ENCODE data around the gene FAM228A. TPM values are rescaled to one million over a fixed set of nuclear protein-coding genes. Genes with fewer than 3 reads are reported as not detected.
A peak's percentile ranks its signal among the peaks of the same experiment; 100 is the strongest.
"Not testable (repeated sequence)": the region's sequence is repeated elsewhere in the genome, so short reads cannot be mapped to it uniquely, and the experiment has no call there.

The FAM228A gene
- total and polyA plus RNA-seq, 2 experiments from 2014 or later: 0.61 to 3.0 TPM

- DNase-seq (ENCODE audit: low read depth in 1 of 2, low spot score in 1 of 2): no peak
- no peaks in the 10 kb centered on the region for H3K36me3 ChIP-seq
Measured at GRCh38 chr2:24190503-24190902, 15.7 kb downstream of the FAM228A start.

GRCh38 chr2:24191156-24191555 is 16.3 kb downstream of the FAM228A start:
- Histone ChIP-seq H3K9me3 (ENCODE audit: low read depth) (peaks cover 5% of the 10 kb centered on the region), H3K4me3 (no peak overlapping the region), H3K27me3 (no peaks in the 10 kb centered on the region), H3K36me3 (no peaks in the 10 kb centered on the region), H3K27ac (no peak overlapping the region), H3K4me1 (ENCODE audit: low read depth) (no peaks in the 10 kb centered on the region)
- DNase-seq (ENCODE audit: low read depth in 1 of 2, low spot score in 1 of 2): no peak
- TF ChIP-seq CTCF (IDR thresholded peaks at IDR 0.05; ENCODE audit: low read depth, low read length): no peak

More at GRCh38 chr2:24190503-24190902, 15.7 kb downstream of the FAM228A start:
- H3K27me3 ChIP-seq: no peaks in the 10 kb centered on the region
- no peak overlapping the region for H3K4me3 ChIP-seq
- no peak for TF ChIP-seq CTCF (IDR thresholded peaks at IDR 0.05; ENCODE audit: low read depth, low read length)
- H3K4me1 ChIP-seq (ENCODE audit: low read depth): no peaks in the 10 kb centered on the region
- H3K27ac ChIP-seq: no peak overlapping the region
- H3K9me3 ChIP-seq (ENCODE audit: low read depth): peaks cover 5% of the 10 kb centered on the region

- Histone ChIP-seq H3K27ac (no peak overlapping the region), H3K36me3 (no peaks in the 10 kb centered on the region), H3K27me3 (no peaks in the 10 kb centered on the region), H3K4me3 (no peak overlapping the region), H3K4me1 (ENCODE audit: low read depth) (no peaks in the 10 kb centered on the region), H3K9me3 (ENCODE audit: low read depth) (peaks cover 5% of the 10 kb centered on the region)
- no peak for TF ChIP-seq CTCF (IDR thresholded peaks at IDR 0.05; ENCODE audit: low read depth, low read length)
- DNase-seq (ENCODE audit: low read depth in 1 of 2, low spot score in 1 of 2): no peak
Measured at GRCh38 chr2:24191848-24192247, 17.0 kb downstream of the FAM228A start.

- H3K36me3 ChIP-seq; DNase-seq (ENCODE audit: low read depth in 1 of 2, low spot score in 1 of 2); H3K27ac ChIP-seq; H3K27me3 ChIP-seq; H3K4me1 ChIP-seq (ENCODE audit: low read depth); H3K4me3 ChIP-seq; H3K9me3 ChIP-seq (ENCODE audit: low read depth): not testable (repeated sequence)
Measured at GRCh38 chr2:24197213-24197612, 22.4 kb downstream of the FAM228A start.

- no peaks in the 10 kb centered on the region for H3K27me3 ChIP-seq
- H3K4me1 ChIP-seq (ENCODE audit: low read depth): no peaks in the 10 kb centered on the region
Measured at GRCh38 chr2:24199968-24200590, 25.2 kb downstream of the FAM228A start.

More at GRCh38 chr2:24199968-24200590, 25.2 kb downstream of the FAM228A start:
- Histone ChIP-seq H3K27ac (no peak overlapping the region), H3K9me3 (ENCODE audit: low read depth) (no peaks in the 10 kb centered on the region), H3K36me3 (no peaks in the 10 kb centered on the region), H3K4me3 (no peak overlapping the region)
- no peak for TF ChIP-seq CTCF (IDR thresholded peaks at IDR 0.05; ENCODE audit: low read depth, low read length)
- peak in 1 of 2 donors; percentile 7 for DNase-seq (ENCODE audit: low read depth in 1 of 2, low spot score in 1 of 2)
